22Rv1 (cell line): ENCODE measurements around the gene ITPRIP.

Experiments
- H3K27ac ChIP-seq: fragments of 450-650 bp; 2 replicates; pipeline ENCODE4 v1.5.1; 2017
- ZFX ChIP-seq: fragments of 450-650 bp; IDR thresholded peaks from 2 replicates; pipeline ENCODE4 v1.6.1; 2017; ENCODE audit warnings: antibody characterized with exemption, borderline replicate concordance
- TF ChIP-seq, protein P1 (sequence below): fragments of 450-650 bp; IDR thresholded peaks from 2 replicates; pipeline ENCODE4 v1.5.1; 2017; ENCODE audit warnings: mild to moderate bottlenecking

The ITPRIP gene

DNA sequence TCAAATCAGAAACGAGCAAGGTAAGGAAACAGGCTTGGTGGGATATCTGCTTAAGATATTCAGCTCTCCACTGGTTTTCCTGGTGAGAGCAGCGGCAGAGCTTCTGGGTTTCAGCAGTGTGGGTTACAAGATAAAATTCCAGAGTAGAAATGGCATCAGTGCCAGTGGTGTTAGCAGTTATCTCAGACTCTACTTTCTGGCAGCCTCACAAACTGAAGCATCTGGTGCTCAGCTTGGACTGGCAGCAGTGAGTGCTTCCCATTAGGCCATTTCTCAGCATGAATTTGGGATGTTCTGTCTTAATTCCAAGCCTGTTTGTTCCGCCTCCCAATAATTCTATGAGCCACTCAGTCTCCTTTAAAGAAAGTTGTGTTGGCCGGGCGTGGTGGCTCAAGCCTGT lies 76.2 kb downstream of the ITPRIP start:
- TF ChIP-seq, protein P1, sequence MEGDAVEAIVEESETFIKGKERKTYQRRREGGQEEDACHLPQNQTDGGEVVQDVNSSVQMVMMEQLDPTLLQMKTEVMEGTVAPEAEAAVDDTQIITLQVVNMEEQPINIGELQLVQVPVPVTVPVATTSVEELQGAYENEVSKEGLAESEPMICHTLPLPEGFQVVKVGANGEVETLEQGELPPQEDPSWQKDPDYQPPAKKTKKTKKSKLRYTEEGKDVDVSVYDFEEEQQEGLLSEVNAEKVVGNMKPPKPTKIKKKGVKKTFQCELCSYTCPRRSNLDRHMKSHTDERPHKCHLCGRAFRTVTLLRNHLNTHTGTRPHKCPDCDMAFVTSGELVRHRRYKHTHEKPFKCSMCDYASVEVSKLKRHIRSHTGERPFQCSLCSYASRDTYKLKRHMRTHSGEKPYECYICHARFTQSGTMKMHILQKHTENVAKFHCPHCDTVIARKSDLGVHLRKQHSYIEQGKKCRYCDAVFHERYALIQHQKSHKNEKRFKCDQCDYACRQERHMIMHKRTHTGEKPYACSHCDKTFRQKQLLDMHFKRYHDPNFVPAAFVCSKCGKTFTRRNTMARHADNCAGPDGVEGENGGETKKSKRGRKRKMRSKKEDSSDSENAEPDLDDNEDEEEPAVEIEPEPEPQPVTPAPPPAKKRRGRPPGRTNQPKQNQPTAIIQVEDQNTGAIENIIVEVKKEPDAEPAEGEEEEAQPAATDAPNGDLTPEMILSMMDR = no peak
- no peak for TF ChIP-seq ZFX
- H3K27ac ChIP-seq = no peak overlapping the region

DNA sequence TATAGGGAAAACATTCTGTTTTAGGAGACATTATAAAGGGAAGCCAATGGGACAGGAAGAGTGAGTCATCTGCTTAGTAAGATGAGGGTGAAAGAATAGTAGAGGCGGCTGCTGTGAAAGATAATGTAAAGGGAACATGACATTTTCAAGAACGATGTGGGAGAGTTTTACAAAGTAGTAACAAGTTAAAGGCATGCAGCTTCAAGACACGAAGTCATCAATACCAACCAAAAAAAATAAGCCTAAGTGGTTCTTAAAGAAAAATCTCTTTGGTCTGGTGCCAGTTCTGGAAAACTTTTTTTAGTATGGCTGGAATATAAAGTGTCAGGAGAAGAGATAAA lies 77.5 kb downstream of the ITPRIP start:
- no peak overlapping the region for H3K27ac ChIP-seq
- no peak for TF ChIP-seq ZFX

DNA sequence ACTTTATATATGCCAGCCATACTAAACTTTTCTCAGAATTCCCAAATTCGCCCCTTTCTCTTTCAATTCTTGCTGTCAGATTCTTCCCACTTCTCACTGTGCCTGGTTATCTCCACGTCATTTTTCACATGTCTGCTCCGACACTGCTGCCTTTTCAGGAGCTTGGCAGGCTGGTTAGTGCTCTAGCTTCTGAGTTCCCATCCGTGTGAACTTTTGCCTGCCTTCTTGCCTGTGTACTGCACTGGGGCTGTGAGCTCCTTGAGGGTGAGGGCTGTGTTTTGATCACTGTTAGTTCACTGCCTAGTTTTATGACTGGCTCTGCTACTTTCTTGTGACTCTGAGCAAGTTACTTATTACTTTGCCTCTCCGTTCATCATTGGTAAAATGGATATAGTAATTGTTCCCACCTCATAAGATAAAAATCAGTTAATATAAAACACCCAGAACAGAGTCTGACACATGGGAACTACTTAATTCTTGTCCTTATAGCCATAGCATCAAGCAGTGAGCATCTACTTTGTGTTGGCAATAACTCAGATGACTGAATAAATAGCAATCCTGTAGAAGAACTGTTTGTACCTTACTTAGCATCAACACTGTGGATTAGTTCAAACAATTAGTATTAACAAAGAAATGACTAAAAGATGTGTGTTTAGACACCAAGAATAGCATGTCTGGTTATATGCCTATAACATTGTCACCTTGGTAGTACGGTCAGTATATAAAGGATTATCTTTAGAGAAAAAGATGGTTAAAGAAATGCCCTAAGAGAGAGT lies 78.1 kb downstream of the ITPRIP start:
- H3K27ac ChIP-seq = no peak overlapping the region

More for the DNA sequence above, 78.1 kb downstream of the ITPRIP start:
- TF ChIP-seq, protein P1 = no peak
- no peak for TF ChIP-seq ZFX
